GM19239 (cell line): ENCODE measurements around the gene FAM153A.
"Not testable (repeated sequence)": the region's sequence is repeated elsewhere in the genome, so short reads cannot be mapped to it uniquely, and the experiment has no call there.

Experiments used
- DNase-seq: peaks from one replicate; pipeline ENCODE4 v3.0.0; 2011; ENCODE audit warnings: low spot score; ENCODE audit not compliant: insufficient read length
- FAIRE-seq: peaks from 2 replicates; lab custom pipeline; 2011; peaks lifted over from hg19 to GRCh38; lab: Jason Lieb, UNC

FAM153A gene

DNA sequence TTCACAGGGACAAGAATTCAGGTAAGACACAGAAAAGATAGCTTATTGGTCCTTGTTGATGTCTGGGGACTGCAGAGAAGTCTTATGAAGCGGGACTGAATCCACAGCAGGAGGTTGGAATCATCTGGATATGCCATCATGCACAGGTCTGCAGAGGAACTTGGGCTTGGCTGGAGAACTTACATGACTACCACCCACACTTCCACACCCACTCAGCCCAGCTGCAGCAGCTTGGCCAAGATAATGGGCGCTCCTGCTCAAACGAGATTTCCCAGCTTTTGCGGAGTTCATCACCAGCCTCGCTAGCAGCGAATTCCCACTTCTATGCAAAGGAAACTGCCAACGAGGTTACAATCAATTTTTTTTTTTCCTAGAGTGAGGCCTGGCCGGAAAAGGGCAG, 21.7 kb downstream of the FAM153A start:
- not testable (repeated sequence) for DNase-seq, FAIRE-seq

DNA sequence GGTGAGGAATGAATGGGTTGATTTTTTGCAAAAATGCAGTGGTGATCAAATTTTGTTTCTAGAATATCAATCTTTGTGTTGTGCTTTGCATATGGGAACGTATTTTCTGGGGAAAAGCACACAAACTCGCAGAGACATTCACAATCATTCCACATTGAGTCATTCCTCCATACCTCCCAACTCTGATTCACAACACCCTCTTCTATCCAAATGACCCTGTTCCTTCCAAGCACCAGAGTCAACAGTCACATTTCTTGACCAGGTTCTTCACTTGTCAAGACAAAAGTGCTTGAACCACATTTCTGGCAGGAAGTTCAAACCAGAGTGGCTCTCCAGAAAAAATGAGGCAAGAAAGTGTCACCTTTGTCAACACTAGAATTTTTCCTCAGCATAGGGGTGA, 35.3 kb downstream of the FAM153A start:
- not testable (repeated sequence) for FAIRE-seq, DNase-seq

GRCh38 chr5:177724858-177725257, 57.8 kb downstream of the FAM153A start:
- DNase-seq, FAIRE-seq: not testable (repeated sequence)

DNA sequence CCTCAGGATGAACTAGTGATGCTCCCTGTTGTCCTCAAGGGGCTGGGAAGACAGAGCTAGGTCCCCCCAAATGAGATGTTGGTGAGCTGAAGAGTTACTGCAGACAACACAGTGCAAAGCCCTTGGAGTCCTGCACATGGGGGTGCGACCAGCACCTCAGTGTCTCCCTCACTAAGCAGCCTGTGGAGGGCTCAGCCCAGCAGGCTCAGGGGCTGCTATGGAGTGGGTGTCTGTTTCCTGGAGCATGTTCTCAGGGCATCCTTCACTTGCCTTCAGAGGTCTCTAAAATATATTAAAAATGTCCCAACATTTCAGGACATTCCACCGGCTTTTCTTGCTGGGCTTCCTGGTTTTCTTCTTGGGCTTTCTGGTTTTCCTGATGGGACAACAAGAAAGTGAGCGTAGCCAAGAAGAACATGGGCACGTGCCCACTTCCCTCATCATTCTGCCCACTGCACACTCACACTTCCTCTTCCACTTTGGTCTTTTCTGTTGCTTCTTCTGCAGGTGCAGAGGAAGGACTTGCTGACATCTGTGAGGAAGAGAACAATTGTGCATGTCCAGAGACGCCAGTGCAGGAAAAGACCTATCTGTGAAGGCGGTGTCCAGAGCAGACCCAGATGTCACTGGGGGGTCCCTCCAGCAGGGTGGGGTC, 58.7 kb downstream of the FAM153A start:
- not testable (repeated sequence) for DNase-seq, FAIRE-seq

- not testable (repeated sequence) for FAIRE-seq, DNase-seq
Measured at GRCh38 chr5:177722829-177723228, 59.9 kb downstream of the FAM153A start.

GRCh38 chr5:177719989-177720388, 62.7 kb downstream of the FAM153A start:
- not testable (repeated sequence) for DNase-seq, FAIRE-seq

- DNase-seq, FAIRE-seq: not testable (repeated sequence)
Measured at GRCh38 chr5:177715423-177715822, 67.3 kb downstream of the FAM153A start.

DNA sequence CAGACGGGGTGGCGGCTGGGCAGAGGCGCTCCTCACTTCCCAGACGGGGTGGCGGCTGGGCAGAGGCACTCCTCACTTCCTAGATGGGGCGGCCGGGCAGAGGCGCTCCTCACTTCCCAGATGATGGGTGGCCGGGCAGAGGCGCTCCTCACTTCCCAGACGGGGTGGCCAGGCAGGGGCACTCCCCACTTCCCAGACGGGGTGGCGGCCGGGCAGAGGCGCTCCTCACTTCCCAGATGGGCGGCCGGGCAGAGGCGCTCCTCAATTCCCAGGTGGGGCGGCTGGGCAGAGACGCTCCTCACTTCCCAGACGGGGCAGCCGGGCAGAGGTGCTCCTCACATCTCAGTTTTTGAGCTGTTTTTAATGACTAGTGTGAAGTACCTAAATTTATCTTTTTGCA, 86.6 kb downstream of the FAM153A start:
- not testable (repeated sequence) for FAIRE-seq, DNase-seq

DNA sequence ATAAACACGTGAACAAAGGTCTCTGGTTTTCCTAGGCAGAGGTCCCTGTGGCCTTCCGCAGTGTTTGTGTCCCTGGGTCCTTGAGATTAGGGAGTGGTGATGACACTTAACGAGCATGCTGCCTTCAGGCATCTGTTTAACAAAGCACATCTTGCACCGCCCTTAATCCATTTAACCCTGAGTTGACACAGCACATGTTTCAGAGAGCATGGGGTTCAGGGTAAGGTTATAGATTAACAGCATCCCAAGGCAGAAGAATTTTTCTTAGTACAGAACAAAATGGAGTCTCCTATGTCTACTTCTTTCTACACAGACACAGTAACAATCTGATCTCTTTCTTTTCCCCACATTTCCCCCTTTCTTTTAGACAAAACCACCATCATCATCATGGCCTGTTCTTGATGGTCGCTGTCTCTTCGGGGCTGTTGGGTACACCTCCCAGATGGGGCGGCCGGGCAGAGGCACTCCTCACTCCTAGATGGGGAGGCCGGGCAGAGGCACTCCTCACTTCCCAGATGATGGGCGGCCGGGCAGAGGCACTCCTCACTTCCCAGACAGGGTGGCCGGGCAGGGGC, 87.3 kb downstream of the FAM153A start:
- not testable (repeated sequence) for DNase-seq, FAIRE-seq

DNA sequence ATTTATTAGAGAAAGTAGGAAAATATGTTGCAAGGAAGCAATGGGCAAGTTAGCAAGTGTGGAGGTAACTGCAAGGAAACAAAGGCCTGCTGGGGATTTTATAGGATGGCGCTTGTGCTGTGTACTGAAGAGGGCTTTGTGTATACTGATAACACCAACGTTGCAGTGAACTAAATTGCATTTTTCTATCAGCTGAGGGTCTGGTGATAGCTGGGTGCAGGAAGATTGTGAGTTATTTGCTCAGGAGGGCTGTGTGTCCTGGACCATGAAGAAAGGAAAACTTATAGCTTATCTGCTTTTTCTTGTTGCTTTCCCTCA, 88.2 kb downstream of the FAM153A start:
- DNase-seq, FAIRE-seq: not testable (repeated sequence)

GRCh38 chr5:177693671-177694517, 88.8 kb downstream of the FAM153A start:
- not testable (repeated sequence) for FAIRE-seq

GRCh38 chr5:177692969-177693368, 89.7 kb downstream of the FAM153A start:
- FAIRE-seq, result not testable (repeated sequence)

More at GRCh38 chr5:177693671-177694517, 88.8 kb downstream of the FAM153A start:
- not testable (repeated sequence) for DNase-seq

GRCh38 chr5:177692507-177692906, 90.2 kb downstream of the FAM153A start:
- DNase-seq, FAIRE-seq: not testable (repeated sequence)

More at GRCh38 chr5:177692969-177693368, 89.7 kb downstream of the FAM153A start:
- not testable (repeated sequence) for DNase-seq

- FAIRE-seq, DNase-seq: not testable (repeated sequence)
Measured at GRCh38 chr5:177689011-177689610, 93.6 kb downstream of the FAM153A start.

DNA sequence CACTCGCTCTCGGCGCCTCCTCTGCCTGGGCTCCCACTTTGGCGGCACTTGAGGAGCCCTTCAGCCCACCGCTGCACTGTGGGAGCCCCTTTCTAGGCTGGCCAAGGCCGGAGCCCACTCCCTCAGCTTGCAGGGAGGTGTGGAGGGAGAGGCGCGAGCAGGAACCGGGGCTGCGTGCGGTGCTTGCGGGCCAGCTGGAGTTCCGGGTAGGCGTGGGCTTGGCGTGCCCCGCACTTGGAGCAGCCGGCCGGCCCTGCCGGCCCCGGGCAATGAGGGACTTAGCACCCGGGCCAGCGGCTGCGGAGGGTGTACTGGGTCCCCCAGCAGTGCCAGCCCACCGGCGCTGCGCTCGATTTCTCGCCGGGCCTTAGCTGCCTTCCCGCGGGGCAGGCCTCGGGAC, 94.6 kb downstream of the FAM153A start:
- not testable (repeated sequence) for FAIRE-seq, DNase-seq

GRCh38 chr5:177681920-177682319, 100.8 kb downstream of the FAM153A start:
- not testable (repeated sequence) for DNase-seq, FAIRE-seq
